Activated naive CD4-positive, alpha-beta T cell treated with Interleukin-2 at 50 U/mL for 16 hours (primary cell): ENCODE results near the gene TUB.

Source experiments
- DNase-seq: peaks from one replicate; pipeline ENCODE4 v3.0.0-alpha.2; 2020

Gene TUB

DNA sequence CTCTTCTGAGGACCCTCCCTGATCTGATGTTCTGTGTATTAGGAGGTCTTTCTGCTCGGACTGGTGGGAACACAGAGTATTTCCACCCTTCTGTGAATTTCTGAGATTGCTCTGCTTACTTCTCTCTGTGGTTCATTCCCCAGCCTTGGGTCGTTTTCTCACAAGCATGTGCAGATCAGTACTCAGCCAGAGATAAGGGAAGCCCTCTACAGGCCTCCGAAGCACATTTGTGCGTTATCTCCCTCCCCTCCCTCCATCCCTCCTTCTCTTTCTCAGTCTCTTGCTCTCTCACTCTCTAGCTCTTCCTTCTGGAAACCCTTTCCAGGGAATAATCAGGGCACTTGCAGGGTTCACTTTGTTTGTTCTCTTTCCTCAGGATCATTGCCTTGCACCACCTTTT lies 35.2 kb upstream of the TUB start:
- DNase-seq = no peak

GRCh38 chr11:8047382-8047781 lies 33.6 kb upstream of the TUB start:
- DNase-seq = no peak

DNA sequence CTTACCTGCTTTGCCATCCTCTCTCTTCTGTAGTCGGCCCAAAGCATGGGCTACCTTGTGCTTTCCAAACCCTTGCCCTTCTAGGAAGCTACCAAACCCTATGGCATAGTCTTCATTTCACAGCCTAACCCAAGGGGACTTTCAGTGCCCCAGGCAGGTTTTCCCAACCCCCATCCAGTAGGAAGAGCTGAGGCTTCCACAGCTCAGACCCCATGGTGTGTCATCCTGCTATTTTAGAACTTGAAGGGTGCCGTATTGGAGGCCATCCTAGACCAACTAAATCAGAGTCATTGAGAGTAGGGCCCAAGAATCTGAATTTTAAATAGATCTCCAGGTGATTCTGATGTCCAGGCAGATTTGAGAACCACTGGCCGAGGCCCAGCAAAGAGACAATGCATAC lies 31.9 kb upstream of the TUB start:
- no peak for DNase-seq

DNA sequence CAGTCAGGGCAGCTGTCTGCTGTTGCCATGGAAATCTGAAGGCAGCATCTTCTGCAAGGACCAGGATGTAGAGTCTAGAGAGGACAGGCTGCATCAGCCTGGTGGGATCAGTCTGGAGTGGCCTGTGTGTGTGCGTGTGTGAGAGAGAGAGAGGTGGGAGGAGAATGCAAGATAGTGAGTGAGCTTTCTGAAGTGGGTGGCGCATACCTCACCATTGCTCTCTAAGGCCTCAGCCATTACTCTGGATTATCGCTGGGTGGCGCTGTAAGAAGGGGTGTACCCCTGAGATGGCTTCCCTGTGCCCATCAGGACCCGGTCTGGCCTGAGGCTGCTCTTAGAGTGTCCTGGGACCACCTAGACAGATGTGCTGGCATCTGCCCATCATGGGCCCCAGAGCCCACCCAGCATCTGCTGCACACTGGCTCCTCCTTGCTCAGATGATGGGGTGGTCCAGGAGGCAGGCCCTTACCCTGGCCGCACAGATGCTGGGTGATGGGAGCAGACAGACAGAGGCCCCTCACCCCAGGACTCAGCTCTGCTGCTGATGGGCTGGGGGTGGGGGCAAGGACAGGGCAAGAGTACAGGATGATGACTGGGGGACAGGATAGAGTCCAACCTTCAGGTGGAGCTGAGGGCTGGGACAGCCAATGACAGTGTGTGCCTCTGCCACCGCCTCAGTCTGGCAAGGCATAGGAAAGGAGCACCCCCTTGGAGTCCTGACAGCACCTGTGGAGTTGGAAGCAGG lies 25.7 kb upstream of the TUB start:
- no peak for DNase-seq

GRCh38 chr11:8055836-8056526 lies 25.0 kb upstream of the TUB start:
- no peak for DNase-seq

DNA sequence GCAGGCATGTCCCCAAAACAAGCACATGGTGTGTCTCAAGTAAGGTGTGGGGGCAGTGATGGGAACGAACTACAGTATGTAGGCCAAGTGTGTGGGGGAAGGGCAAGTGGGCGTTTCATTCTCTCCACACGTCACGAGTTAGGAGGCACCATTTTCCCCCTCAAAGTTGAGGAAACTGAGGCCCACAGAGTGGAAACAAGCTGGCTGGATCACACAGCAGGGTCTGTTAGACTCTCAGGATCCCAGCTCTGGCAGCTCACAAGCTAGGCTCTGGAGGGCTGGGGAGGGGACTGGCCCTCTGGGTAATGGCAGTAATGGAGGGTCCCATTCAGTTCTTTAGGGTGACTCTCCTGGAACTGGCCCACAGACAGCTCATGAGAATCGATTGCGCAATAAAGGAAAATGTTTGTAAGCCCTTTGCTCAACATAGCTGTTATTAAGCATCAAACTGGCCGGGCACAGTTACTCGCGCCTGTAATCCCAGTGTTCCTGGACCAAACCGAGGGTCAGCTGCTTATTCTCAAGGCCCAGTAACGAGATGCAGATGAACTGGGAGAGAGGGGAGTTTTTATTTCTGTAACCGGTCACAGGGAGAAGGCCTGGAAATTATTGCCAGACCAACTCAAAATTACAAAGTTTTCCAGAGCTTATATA lies 24.1 kb upstream of the TUB start:
- DNase-seq = no peak

- DNase-seq = no peak
These were observed 22.8 kb upstream of the TUB start for GRCh38 chr11:8058216-8058615.

GRCh38 chr11:8059030-8059429 lies 22.0 kb upstream of the TUB start:
- no peak for DNase-seq

GRCh38 chr11:8059571-8060011 lies 21.4 kb upstream of the TUB start:
- no peak for DNase-seq

DNA sequence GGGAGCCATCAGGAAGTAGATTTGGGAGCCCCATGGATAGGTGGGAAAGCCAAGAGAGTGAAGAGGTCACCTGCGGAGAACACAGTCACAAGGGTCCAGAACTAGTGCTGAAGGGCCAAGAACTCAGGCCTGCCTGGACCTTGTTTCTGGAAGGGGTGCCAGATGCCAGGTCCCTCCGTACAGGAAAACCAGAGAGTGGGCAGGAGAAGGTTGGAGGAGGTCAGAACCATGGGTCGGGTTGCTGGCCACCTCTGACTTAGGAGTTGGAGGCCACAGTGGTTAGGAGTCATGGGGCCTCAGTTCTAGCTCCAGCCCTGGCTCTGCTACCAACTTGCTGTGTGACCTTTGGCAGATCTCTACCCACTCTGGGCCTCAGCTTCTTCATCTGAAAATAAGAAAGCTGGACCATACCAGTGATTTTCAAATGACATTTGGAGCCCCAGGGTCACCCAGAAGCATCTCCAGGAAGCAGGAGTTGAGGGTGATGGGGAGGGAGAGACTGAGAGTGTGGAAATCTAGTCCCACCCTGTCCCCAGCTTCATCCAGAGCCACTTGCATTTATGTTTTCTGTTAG lies 20.8 kb upstream of the TUB start:
- no peak for DNase-seq

GRCh38 chr11:8060801-8061554 lies 20.0 kb upstream of the TUB start:
- DNase-seq = no peak

GRCh38 chr11:8061555-8062428 lies 19.2 kb upstream of the TUB start:
- DNase-seq = no peak

DNA sequence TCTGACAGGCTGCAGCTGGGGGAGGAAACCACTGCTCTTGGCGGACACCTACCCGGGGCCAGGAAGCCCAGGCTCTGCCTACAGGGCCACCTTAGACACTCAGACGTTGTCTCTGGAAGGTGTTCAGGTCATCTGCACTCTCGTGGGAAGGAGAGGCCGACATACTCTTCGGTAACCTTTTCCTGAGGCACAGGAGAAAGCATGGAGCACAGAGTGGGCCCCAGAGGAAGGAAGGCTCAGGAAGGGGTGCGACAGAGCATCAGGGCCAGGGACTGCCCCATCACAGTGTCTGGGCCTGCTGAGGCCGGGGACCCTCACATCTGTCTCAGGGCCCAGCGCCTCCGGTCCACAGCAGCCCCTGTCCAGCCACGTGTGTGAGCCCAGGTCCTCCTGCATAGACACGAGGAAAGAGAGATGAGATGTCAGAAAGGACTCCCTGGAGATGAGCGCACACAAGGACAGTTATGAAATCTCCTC lies 18.2 kb upstream of the TUB start:
- no peak for DNase-seq

DNA sequence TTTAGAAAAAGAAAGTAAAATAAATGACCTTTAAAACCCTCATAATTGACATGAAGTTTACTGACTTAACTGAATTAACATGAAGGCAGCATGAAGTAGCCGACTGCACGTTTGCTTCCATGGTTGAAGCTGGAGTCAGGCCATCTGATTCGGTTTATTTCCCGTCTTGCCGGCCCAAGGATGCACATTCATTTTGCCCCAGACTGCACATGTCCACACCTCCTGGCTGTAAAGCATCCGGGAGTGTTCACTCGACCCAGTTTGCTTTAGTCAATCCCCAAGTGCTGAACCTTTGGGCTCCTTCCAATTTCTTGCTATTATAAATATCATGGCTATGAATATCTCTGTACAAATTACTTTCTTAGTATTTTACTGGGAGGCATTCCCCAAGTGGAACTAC lies 17.7 kb upstream of the TUB start:
- no peak for DNase-seq

GRCh38 chr11:8065031-8065430 lies 16.0 kb upstream of the TUB start:
- no peak for DNase-seq

DNA sequence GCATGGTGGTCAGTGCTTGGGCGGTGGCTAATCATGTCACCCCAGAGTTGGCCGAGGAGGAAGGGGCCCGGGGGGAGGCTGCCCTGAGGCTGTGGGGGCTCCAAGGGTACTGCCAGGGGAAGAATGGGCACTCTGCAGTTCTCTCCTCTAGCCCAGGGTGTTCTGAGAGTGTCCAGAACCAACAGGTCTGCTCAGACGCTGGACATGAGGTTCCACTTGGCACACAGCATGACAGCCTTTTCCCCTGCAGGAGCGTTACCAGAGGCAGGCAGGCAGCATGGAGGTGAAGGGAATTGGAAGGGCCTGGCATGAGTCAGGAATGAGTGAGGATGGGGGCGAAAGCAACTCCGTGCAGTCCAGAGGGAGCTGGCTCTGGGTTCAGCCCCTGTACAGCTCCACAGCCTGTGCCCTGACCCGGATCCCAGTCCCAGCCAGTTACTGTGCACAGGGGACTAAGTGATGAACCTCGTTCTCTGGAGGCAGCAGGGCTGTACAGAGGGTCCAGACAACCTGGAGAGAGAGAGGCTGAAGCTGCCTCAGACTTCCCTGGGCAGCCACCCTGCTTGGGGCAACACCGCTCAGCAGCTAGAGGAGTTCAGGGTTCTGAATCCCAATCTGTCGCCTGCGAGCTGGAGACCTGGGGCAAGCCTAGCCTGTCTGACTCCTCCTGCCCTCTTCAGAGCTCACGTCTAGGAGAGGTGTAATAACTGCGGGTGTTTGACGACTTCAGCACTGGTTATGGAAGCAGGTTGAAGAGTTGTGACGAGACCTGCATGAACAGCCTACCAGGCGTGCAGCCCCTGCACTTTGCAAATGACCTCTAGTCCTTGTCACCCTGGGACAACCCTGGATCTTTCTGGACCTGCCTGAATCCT lies 14.7 kb upstream of the TUB start:
- no peak for DNase-seq

GRCh38 chr11:8066911-8067455 lies 14.0 kb upstream of the TUB start:
- no peak for DNase-seq

- DNase-seq = no peak
These were observed 13.5 kb upstream of the TUB start for GRCh38 chr11:8067567-8067928.

GRCh38 chr11:8067929-8068575 lies 13.0 kb upstream of the TUB start:
- no peak for DNase-seq

- no peak for DNase-seq
These were observed 12.3 kb upstream of the TUB start for GRCh38 chr11:8068605-8069221.
